Astrocyte of the spinal cord (primary cell): Measurements from ENCODE around the gene GNG7.
"Not testable (repeated sequence)": the region's sequence is repeated elsewhere in the genome, so short reads cannot be mapped to it uniquely, and the experiment has no call there.

Experiments
- DNase-seq: peaks from one replicate; pipeline ENCODE4 v3.0.0; 2011; ENCODE audit warnings: low read depth, low spot score
- H3K4me3 ChIP-seq: 2 replicates; pipeline ENCODE4 v1.5.1; 2011; ENCODE audit warnings: low read depth, mild to moderate bottlenecking, low read length, moderate library complexity
- in situ Hi-C: cut with HindIII; loops from 2 replicates; pipeline ENCODE4 v1.10.0; 2017; ENCODE audit warnings: low sequenced_read_pairs
- TF ChIP-seq, protein P1 (sequence below): IDR thresholded peaks from 2 replicates; pipeline ENCODE4 v1.5.1; 2012; ENCODE audit warnings: low read depth, mild to moderate bottlenecking, low read length, inconsistent platforms

GNG7 gene

DNA sequence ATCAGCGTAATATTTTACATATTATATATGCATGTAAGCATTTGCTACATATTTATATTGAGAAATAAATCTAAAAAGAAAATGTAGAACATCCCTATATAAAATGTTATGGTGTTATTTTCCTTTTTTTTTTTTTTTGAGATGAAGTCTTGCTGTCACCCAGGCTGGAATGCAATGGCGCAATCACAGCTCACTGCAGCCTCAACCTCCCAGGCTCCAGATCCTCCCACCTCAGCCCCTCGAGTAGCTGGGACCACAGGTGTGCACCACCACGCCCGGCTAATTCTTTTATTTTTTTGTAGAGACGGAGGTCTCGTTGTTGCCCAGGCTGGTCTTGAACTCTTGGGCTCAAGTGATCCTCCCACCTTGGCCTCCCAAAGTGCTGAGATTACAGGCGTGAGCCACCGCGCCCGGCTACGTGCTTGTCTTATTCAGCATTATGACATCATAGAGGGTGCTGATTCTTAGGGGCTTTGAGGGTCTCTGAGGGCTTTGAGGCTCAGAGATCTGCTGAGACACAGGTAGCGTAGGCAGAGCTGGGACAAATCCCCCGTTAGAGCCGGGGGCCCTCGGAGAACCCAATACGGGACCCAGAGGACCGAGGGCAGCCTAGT lies 124.7 kb downstream of the GNG7 start:
- DNase-seq, result no peak
- in situ Hi-C loops, result no loop called here
- H3K4me3 ChIP-seq, result no peak overlapping the region
- TF ChIP-seq, protein P1, sequence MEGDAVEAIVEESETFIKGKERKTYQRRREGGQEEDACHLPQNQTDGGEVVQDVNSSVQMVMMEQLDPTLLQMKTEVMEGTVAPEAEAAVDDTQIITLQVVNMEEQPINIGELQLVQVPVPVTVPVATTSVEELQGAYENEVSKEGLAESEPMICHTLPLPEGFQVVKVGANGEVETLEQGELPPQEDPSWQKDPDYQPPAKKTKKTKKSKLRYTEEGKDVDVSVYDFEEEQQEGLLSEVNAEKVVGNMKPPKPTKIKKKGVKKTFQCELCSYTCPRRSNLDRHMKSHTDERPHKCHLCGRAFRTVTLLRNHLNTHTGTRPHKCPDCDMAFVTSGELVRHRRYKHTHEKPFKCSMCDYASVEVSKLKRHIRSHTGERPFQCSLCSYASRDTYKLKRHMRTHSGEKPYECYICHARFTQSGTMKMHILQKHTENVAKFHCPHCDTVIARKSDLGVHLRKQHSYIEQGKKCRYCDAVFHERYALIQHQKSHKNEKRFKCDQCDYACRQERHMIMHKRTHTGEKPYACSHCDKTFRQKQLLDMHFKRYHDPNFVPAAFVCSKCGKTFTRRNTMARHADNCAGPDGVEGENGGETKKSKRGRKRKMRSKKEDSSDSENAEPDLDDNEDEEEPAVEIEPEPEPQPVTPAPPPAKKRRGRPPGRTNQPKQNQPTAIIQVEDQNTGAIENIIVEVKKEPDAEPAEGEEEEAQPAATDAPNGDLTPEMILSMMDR, result no peak

DNA sequence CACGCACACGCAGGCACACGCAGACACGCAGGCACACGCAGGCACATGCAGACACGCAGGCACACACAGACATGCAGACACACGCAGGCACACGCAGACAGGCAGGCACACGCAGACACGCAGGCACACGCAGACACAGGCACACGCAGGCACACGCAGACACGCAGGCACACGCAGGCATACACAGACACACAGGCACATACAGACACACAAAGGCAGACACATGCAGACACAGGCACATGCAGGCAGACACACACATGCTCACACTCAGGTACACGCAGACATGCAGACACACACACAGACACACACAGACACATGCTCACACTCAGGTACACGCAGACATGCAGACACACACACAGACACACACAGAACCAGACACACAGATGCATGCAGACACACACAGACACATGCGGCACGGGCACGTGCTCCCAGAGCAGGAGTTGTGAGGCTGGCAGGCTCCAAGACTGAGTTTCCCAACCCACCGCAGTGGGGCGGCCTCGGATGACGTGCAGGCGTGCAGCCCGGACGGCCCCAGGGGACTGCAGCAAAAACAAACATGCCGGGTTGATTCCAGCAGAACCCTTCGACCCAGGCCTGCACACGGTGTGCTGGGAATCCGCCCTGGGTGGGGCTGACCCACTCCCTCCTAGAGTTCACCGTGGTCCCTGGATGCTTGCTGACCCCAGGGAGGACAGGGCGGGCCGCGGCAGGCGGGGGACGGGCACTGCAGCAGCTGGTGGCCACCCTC lies 126.6 kb downstream of the GNG7 start:
- peak; percentile 89 for DNase-seq
- TF ChIP-seq, protein P1, result no peak
- in situ Hi-C loops, result no loop called here
- no peak overlapping the region for H3K4me3 ChIP-seq

DNA sequence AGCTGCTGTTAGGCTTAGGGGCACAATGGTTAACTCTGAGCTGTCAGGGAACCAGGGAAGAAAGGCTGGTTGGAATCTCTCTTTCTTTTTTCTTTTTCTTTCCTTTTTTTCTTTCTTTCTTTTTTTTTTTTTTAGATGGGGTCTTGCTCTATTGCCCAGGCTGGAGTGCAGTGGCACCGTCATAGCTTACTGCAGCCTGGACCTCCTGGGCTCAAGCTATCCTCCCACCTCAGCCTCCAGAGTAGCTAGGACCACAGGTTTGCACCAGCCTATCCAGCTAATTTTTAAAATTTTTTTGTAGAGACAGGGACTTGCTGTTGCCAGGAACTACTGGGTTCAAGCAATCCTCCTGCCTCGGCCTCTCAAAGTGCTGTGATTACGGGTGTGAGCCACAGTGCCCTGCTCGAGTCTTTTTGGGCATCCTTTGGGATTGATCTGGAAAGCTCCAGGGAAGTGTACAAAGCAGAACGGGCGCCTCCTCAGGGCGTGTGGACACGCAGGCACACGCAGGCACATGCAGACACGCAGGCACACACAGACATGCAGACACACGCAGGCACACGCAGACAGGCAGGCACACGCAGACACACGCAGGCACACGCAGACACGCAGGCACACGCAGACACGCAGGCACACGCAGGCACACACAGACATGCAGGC lies 127.4 kb downstream of the GNG7 start:
- no peak for DNase-seq
- in situ Hi-C loops, result no loop called here
- no peak overlapping the region for H3K4me3 ChIP-seq
- TF ChIP-seq, protein P1, result no peak

DNA sequence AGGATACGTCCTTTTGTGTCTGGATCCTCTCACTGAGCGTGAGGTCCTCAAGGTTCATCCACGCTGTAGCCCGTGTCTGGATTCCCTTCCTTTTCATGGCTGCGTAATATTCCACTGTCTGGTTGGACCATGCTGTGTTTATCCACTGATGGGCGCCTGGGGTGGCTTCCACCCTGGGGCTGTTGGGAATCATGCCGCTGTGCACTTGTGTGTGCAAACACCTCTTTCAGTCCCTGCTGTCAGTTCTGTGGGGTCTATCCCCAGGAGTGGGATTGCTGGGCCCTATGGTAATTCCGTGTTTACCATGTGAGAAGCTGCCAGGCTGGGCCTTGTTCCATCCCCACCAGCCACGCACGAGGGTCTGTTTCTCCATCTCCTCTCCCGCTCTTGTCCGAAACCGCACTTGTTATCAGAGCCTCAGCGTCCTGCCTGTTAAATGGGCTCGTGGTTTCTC lies 128.0 kb downstream of the GNG7 start:
- no peak overlapping the region for H3K4me3 ChIP-seq
- in situ Hi-C loops, result no loop called here
- TF ChIP-seq, protein P1, result no peak
- DNase-seq, result no peak

DNA sequence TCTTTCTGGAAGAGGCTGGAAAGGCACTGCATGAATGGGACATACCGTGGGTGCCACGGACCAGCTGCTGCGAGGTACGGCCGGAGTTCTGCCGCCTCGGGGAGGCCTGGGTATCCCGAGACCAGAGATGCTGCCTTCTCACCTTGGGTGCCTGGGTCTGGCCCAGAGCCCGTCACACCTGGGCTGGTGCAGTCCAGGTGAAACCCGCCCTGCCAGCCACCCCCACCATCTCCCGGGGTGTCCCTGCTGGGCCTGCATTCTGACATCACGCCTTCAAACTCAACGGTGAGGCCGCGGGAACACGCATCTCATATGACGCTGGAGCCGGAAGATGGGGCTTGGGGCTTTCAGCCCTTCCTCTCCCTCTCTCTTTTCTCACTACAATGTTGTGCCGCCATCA lies 128.6 kb downstream of the GNG7 start:
- in situ Hi-C loops, result no loop called here
- H3K4me3 ChIP-seq, result no peak overlapping the region
- TF ChIP-seq, protein P1, result no peak
- DNase-seq, result no peak

DNA sequence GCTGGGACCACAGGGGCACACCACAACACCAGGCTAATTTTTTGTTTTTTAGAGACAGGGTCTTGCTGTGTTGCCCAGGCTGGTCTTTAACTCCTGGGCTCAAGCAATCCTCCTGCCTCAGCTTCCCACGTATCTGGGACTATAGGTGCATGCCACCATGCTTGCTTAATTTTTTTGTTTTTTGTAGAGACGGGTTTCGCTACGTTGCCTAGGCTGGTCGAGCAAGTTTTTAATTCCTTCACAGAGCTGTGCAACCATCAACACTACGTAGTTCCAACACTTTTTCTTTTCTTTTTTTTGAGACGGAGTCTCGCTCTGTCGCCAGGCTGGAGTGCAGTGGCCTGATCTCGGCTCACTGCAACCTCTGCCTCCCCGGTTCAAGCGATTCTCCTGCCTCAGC lies 130.3 kb downstream of the GNG7 start:
- in situ Hi-C loops, H3K4me3 ChIP-seq, DNase-seq: not testable (repeated sequence)
